ENCODE results near the gene C1QTNF5.
"Not testable (repeated sequence)": the region's sequence is repeated elsewhere in the genome, so short reads cannot be mapped to it uniquely, and the experiment has no call there.

C1QTNF5 gene, protein sequence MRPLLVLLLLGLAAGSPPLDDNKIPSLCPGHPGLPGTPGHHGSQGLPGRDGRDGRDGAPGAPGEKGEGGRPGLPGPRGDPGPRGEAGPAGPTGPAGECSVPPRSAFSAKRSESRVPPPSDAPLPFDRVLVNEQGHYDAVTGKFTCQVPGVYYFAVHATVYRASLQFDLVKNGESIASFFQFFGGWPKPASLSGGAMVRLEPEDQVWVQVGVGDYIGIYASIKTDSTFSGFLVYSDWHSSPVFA
- 0 reads per million in 9 experiments for total RNA-seq

DNA sequence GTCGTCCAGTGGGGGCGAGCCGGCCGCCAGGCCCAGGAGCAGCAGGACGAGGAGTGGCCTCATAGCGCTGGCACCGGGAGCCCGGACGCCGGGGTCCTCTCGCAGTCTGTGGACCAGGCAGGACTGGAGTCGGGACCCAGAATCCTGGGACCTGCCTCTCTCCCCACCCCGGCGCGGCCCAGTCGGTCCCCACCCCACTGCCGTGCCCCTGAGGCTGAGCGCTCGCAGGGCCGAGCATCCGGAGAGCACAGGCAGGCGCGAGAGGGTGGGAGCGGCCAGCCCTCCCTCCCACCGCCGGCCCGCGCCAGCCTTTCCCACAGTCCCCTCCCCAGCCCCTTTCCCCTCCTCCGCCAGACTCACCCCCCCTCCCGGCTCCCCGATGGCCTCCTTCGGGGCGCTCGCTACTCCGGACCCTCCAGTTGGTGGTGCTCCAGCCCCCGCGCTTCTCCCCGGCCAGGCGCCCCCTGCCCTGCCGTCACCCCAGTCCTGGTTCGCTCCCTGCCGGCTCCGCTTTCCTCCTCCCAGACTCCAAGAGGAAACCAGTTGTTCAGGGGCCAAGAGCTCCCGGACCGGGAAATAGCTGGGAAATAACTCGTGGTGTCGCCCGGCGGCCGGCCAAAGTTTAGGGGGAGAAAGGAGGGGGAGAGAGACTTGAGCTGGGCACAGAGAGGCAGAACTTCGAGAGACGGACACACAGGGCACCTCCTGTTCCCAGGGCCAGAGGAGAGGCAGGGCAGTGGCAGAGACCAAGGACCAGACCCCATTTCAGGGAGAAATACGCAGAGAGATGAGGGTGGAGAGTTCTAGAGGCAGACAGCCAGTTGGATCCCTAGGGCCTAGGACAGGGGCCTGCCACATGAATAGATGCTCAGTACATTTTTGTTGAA, at the start of gene C1QTNF5:
C1QTNF5 (minus strand) TSS at position 549 of the 887 bp plus-strand sequence; CDS start at position 63, 486 bp downstream.
- Mint-ChIP-seq H3K27ac (peak within 1 kb of the TSS in 1 of 2 donors; percentile 42), H3K4me3 (peak within 1 kb of the TSS in 1 of 2 donors; percentile 19), H3K4me1 (ENCODE audit: low read depth in 2 of 2) (peaks cover 16 to 31% of the 10 kb centered on the region in 2 donors), H3K36me3 (ENCODE audit: insufficient read depth) (peaks cover 4% of the 10 kb centered on the region), H3K27me3 (peaks cover 48 to 68% of the 10 kb centered on the region in 2 donors), H3K9me3 (no peaks in the 10 kb centered on the region)
- DNase-seq (no peak), ATAC-seq (replicated peaks) (peak; percentile 23)

DNA sequence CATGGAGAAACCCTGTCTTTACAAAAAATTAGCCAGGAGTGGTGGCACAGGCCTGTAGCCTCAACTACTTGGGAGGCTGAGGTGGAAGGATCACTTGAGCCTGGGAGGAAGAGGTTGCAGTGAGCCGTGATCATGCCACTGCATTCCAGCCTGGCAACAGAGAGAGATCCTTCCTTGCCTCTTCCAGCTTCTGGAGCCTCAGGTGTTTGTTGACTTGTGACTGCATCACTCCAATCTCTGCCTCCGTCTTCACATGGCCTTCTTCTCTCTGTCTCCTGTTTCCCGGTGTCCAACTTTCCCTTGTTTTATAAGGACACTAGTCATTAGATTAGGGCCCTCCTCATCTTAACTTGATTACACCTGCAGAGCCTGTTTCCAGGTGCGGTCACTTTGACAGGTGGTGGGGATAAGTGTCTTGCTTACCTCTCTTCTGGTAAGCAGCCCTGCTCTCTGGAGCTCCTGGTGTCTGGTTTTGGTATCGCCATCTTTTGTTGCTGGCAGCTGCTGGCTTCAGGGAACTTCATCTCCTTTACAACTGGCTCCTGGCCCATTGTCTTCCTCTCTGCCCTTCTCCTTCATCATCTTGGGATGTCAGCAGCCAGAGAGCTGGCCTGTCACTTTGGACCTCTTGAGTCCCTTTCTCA, 49.0 kb upstream of the C1QTNF5 start:
- Mint-ChIP-seq H3K27ac (no peak overlapping the region), H3K4me3 (no peak overlapping the region), H3K9me3 (no peaks in the 10 kb centered on the region), H3K4me1 (ENCODE audit: low read depth in 2 of 2) (peaks cover 0 to 1% of the 10 kb centered on the region in 2 donors), H3K36me3 (ENCODE audit: insufficient read depth) (no peaks in the 10 kb centered on the region), H3K27me3 (peaks cover 27 to 35% of the 10 kb centered on the region in 2 donors)
- no peak for DNase-seq
- ATAC-seq (replicated peaks): no peak

DNA sequence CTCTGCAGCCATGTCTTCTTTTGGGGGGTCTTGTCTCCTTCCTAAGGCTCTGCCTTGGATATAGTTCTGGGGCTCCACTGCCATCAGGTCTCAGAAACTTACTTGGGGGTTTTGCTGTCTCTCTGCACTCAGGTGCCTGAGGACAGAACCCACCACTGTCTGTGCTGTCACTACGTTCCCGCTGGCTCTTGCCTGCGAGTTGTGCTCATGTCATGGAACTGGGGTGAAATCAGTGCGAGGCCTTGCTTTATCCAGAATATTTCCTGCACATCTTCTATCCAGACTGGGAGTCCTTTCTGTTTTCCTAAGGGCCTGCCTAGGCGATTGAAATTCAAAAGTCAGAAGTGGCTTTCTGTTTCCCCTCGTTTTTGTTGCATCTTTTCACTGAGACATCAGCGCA, 47.4 kb upstream of the C1QTNF5 start:
- Mint-ChIP-seq H3K4me1 (ENCODE audit: low read depth in 2 of 2) (peaks cover 0 to 1% of the 10 kb centered on the region in 2 donors), H3K27ac (no peak overlapping the region), H3K27me3 (peaks cover 15 to 22% of the 10 kb centered on the region in 2 donors), H3K36me3 (ENCODE audit: insufficient read depth) (no peaks in the 10 kb centered on the region), H3K4me3 (no peak overlapping the region), H3K9me3 (no peaks in the 10 kb centered on the region)
- ATAC-seq (replicated peaks) (no peak), DNase-seq (no peak)

DNA sequence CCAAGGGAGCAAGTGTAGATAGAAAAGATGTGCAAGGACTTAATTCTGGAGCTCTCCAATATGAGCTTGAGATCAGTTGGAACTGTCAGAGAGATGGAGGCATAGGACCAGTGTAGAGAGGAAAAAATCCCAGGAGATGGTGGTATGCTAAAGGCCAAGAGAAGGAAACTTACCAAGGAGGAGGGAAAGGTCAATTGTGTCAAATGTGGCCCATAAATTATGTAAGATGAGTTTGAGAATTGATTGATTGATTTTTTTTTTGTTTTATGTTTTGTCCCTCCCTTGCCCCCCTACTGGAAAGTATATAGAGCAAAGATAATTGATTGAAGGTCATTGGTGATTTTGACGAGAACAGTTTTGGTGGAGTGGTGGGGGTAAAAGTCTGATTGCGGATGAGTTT, 43.6 kb upstream of the C1QTNF5 start:
- Mint-ChIP-seq H3K4me3 (no peak overlapping the region), H3K4me1 (ENCODE audit: low read depth in 2 of 2) (peaks cover 0 to 4% of the 10 kb centered on the region in 2 donors), H3K27ac (no peak overlapping the region), H3K36me3 (ENCODE audit: insufficient read depth) (no peaks in the 10 kb centered on the region), H3K27me3 (peaks cover 0 to under 1% of the 10 kb centered on the region in 2 donors), H3K9me3 (no peaks in the 10 kb centered on the region)
- DNase-seq (no peak), ATAC-seq (replicated peaks) (no peak)

DNA sequence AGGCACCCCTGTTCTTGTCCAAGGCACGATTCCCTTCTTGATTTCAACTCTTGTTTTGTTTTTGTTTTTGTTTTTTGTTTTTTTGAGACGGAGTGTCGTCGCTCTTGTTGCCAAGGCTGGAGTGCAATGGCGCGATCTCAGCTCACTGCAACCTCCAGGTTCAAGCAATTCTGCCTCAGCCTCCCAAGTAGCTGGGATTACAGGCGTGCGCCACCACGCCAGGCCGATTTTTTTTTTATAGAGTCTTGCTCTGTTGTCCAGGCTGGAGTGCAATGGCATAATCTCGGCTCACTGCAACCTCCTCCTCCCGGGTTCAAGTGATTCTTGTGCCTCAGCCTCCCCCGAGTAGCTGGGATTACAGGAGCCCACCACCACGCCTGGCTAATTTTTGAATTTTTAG, 41.8 kb upstream of the C1QTNF5 start:
- not testable (repeated sequence) for H3K4me1 Mint-ChIP-seq (ENCODE audit: low read depth in 2 of 2); DNase-seq; ATAC-seq (replicated peaks); H3K27ac Mint-ChIP-seq; H3K4me3 Mint-ChIP-seq; H3K36me3 Mint-ChIP-seq (ENCODE audit: insufficient read depth); H3K9me3 Mint-ChIP-seq; H3K27me3 Mint-ChIP-seq

DNA sequence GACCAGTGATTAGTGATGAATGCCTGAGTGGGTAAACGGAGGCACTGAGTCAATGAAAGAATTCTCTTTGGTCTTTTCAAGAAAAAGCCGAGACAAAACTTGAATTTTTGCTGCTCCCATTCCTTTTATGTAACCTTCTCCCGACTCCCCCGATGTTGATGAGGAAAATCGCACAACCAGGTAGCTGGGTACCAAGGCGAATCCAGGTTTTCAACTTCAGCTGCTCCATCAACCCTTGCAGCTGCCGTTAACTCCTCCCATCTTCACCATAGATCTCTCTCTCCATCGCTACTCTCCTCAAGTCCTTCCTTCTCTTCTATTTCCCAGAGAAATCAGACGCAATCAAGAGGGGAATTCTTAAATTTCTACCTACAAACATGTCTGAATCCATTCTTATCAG, 41.4 kb upstream of the C1QTNF5 start:
- H3K27ac Mint-ChIP-seq: no peak overlapping the region

DNA sequence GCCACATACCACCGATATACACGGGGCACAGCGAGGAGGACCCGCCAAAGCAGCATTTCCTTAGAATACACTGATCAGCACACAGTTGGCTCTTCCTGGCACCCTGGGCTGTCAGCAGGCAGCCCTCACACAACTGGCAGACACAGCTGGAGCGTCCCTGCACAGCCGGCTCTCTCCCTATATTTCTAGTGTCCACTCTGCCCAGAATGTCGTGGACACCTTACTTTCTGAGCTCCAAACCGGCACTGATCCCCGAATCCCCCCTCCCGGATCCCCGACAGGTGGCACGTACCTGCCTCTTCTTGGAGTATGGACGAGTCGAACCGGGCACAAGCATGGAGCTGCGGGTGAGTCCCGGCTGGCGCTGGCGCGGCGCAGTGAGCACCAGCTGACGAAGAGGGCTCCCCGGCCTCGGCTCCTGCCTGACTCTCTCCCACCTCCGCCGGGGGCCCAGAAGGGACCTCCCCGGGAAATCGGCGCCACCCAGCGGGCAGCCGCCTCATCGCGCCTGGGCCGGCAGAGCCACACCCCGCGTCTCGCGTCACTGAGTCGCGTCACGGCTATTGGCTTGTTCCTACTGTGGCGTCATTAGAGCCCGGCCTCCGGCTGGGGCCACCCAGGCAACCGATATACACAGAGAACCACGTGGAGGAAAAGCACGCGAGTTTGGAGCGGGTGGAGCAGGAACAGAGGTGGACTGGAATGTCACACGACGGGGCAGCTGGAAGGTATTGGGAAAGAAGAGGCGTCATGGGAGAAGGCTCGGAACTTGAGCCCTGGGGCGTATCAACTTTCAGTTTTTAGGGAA, 40.7 kb upstream of the C1QTNF5 start, which contains the start of gene USP2:
USP2 (minus strand) TSS at position 510 of the 808 bp plus-strand sequence. CDS start 8,210 bp downstream, outside the sequence.
- peak; percentile 98 for ATAC-seq (replicated peaks)
- H3K4me3 Mint-ChIP-seq: no peak within 1 kb of the TSS
- DNase-seq: peak; percentile 97 to 100 (median 99)
- H3K27ac Mint-ChIP-seq: no peak within 1 kb of the TSS
- H3K4me1 Mint-ChIP-seq (ENCODE audit: low read depth in 2 of 2): peaks cover 0 to 7% of the 10 kb centered on the region in 2 donors
- peaks cover 0 to 3% of the 10 kb centered on the region in 2 donors for H3K27me3 Mint-ChIP-seq
- no peaks in the 10 kb centered on the region for H3K36me3 Mint-ChIP-seq (ENCODE audit: insufficient read depth)
- no peaks in the 10 kb centered on the region for H3K9me3 Mint-ChIP-seq

More for the DNA sequence above, 41.4 kb upstream of the C1QTNF5 start:
- H3K4me3 Mint-ChIP-seq: no peak overlapping the region
- DNase-seq (no peak), ATAC-seq (replicated peaks) (no peak)
- H3K27me3 Mint-ChIP-seq: no peaks in the 10 kb centered on the region
- no peaks in the 10 kb centered on the region for H3K9me3 Mint-ChIP-seq
- H3K36me3 Mint-ChIP-seq (ENCODE audit: insufficient read depth): no peaks in the 10 kb centered on the region
- H3K4me1 Mint-ChIP-seq (ENCODE audit: low read depth in 2 of 2): peaks cover 0 to 4% of the 10 kb centered on the region in 2 donors

DNA sequence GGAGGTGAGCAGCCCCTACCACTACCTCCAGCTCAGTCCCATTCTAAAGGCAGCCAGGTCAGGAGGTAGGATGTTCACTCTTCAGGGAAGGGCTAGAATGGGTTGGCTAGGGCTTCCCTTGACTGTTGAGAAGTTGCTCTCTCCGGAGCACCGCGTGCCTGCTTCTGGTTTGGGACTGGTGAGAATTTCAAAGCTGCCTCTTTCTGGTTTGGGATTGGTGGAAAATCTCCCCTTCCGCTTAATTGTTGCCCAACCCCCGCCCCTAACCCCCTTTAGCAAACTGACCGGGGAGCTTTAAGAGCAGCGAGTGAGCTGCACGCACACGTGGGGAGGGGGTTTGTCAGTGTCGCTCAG, 40.1 kb upstream of the C1QTNF5 start:
- H3K4me1 Mint-ChIP-seq (ENCODE audit: low read depth in 2 of 2): peaks cover 0 to 7% of the 10 kb centered on the region in 2 donors
- no peaks in the 10 kb centered on the region for H3K9me3 Mint-ChIP-seq
- ATAC-seq (replicated peaks): no peak
- peaks cover 0 to 9% of the 10 kb centered on the region in 2 donors for H3K27me3 Mint-ChIP-seq
- no peak overlapping the region for H3K27ac Mint-ChIP-seq
- no peak overlapping the region for H3K4me3 Mint-ChIP-seq
- no peak for DNase-seq
- peaks cover 2% of the 10 kb centered on the region for H3K36me3 Mint-ChIP-seq (ENCODE audit: insufficient read depth)

DNA sequence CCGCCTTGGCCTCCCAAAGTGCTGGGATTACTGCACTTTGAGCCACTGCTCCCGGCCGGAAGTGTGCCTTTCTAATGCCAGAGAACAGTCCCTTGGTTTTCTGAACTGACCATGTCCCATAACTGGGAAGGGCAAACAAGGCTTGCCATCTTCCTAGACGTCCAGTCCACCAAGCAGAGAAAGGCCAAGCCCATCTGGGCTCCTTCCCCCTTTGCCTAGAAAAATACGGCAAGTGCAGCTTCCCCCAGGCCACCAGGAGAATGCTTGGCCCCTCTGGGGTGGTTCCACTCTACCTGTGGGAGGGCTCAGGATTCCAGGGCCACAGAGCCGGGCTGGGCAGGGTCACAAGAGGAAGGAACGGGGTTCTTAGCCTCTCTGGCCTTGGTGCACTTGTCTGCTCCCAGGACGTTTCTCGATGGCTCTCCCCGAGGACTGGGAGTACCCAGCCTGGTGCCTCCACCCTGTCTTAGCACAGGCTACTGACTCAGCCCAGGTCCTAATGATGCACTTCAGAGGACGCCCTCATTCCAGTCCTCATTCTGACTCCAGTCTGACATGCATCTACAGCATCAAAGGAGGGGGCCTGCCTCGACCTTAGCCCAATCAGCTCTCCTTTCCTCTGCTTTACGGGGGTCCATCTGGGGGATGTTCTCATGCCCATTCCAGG, 39.6 kb upstream of the C1QTNF5 start:
- no peak for DNase-seq

DNA sequence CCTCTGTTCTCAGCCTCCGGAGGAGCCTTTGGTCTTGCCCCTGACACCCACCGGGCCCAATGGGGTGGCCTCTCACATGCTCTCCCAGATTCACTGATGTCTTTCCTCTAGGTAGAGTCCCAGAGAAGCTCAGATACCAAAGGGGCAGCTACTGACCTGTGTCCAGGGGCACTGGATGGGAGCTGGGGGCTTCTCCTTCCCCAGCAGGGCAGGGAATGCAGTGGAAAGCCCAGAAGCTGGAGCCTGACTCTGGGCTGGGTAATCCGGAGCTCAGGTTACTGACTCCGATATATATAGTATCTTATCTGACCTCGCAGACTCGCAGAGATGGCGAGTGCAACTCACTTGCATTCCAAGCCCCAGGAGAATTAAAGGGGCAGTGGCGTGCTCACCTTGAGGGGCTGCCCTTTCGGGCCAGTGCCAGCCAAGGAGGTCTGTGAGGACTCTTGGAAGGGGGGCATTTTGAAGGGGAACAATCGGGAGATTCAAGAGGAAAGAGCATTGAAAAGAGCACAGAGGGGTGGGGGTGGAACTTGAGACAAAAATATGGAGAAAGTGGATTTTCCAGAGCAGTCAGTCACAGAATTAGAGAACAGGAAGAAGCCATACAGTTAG, 38.3 kb upstream of the C1QTNF5 start:
- peaks cover 0 to 10% of the 10 kb centered on the region in 2 donors for H3K27me3 Mint-ChIP-seq
- DNase-seq (no peak), ATAC-seq (replicated peaks) (no peak)
- peak overlapping the region in 1 of 2 donors; percentile 7 for H3K27ac Mint-ChIP-seq
- peaks cover 0 to 7% of the 10 kb centered on the region in 2 donors for H3K4me1 Mint-ChIP-seq (ENCODE audit: low read depth in 2 of 2)
- H3K9me3 Mint-ChIP-seq: no peaks in the 10 kb centered on the region
- H3K36me3 Mint-ChIP-seq (ENCODE audit: insufficient read depth): peaks cover 6% of the 10 kb centered on the region
- no peak overlapping the region for H3K4me3 Mint-ChIP-seq

More for the DNA sequence above, 39.6 kb upstream of the C1QTNF5 start:
- no peak for ATAC-seq (replicated peaks)
- no peaks in the 10 kb centered on the region for H3K9me3 Mint-ChIP-seq
- H3K4me1 Mint-ChIP-seq (ENCODE audit: low read depth in 2 of 2): peaks cover 0 to 7% of the 10 kb centered on the region in 2 donors
- H3K4me3 Mint-ChIP-seq: no peak overlapping the region
- H3K36me3 Mint-ChIP-seq (ENCODE audit: insufficient read depth): peaks cover 6% of the 10 kb centered on the region
- no peak overlapping the region for H3K27ac Mint-ChIP-seq
- peaks cover 0 to 10% of the 10 kb centered on the region in 2 donors for H3K27me3 Mint-ChIP-seq

DNA sequence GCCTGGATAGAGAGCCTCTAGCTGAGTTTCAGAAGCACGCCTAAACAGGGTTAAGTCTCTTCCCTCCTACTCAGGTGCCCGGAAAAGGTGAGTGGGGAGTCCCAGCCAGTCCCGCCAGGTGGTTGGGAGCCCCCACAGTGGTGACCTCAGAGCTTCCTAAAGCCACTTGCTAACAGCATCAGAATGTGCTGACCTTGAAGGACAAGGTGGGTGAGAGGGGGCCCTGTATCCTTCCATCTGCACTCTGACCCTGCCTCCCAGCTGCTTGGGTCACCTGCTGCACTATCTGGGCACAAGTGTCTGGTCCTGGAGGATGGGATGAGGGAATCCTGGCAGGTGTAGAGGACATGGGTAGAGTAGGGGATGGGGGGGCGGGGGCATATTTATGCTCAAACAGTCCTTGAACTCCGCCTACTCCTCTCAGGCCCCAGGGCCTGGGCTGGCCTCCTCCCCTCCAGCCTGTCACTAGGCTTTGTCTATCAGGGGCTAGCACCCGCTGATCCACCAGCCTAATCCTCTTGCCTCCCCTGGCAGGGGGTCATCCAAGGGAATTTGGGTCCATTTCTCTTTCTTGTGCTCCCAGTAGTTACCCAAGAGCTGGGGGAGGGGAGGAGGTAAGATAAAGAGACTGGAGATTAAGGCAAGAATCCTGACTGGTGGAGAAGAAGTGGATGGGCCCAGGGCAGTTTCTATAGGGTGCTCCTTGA, 37.4 kb upstream of the C1QTNF5 start:
- no peak for ATAC-seq (replicated peaks)
- Mint-ChIP-seq H3K27me3 (peaks cover 0 to 10% of the 10 kb centered on the region in 2 donors), H3K4me1 (ENCODE audit: low read depth in 2 of 2) (peaks cover 0 to 15% of the 10 kb centered on the region in 2 donors), H3K36me3 (ENCODE audit: insufficient read depth) (peaks cover 6% of the 10 kb centered on the region), H3K4me3 (no peak overlapping the region), H3K9me3 (no peaks in the 10 kb centered on the region), H3K27ac (peak overlapping the region; percentile 29 to 46)
- no peak for DNase-seq

Data from effector memory CD8-positive, alpha-beta T cell (primary cell).